K562 (cell line): ENCODE data around the gene ARHGEF4. TPM values are rescaled to one million over a fixed set of nuclear protein-coding genes. Genes with fewer than 3 reads are reported as not detected.

Source experiments
- ATAC-seq: fragments of 200-7000 bp; cut with Tn5 transposase; 3 replicates; pipeline ENCODE4 v1.9.1; 2020; ENCODE audit warnings: moderate library complexity
- BruUV-seq: library from RNA; stranded (reverse); fragments of 400-500 nt; replicated peaks from 2 replicates; lab custom pipeline; 2021; lab: Mats Ljungman, UMichigan
- CTCF ChIA-PET: fragments of 300-600 bp; formaldehyde crosslinking; extraction: SDS; loops from one replicate; lab custom pipeline; 2021; ENCODE audit warnings: low intra/inter-chr PET ratio; lab: Yijun Ruan, JAX
- POLR2A ChIA-PET: fragments of 300-600, 350-650 bp; sonication (Branson Sonifier 250); formaldehyde crosslinking; extraction: SDS; loops from one replicate; lab custom pipeline; 2021; ENCODE audit warnings: antibody characterized with exemption, inconsistent platforms; lab: Yijun Ruan, JAX
- DNase-seq, 4 experiments: peaks; one replicate each; pipeline versions ENCODE4 v3.0.0 to v3.0.0-alpha.2; 2011 to 2018; ENCODE audit warnings: low spot score in 3 of 4, mixed read lengths in 3 of 4; ENCODE audit errors: extremely low read depth in 1 of 4
- FAIRE-seq: peaks from 2 replicates; lab custom pipeline; 2011; peaks lifted over from hg19 to GRCh38; lab: Jason Lieb, UNC
- H2AFZ ChIP-seq: 2 replicates; pipeline ENCODE4 v1.6.0; 2011; ENCODE audit warnings: low read depth, low read length, control low read depth, inconsistent platforms
- H3K27ac ChIP-seq: fragments of 200-600 bp; 3 replicates; pipeline ENCODE4 v1.8.0; 2011; ENCODE audit warnings: low read depth, mild to moderate bottlenecking, control low read depth, inconsistent platforms, low read length, moderate library complexity, mixed read lengths; ENCODE audit errors: extremely low read depth
- H3K27me3 ChIP-seq, 2 experiments: fragments of 300-600 bp in 1 of 2; 2 replicates in 1 of 2; 3 replicates in 1 of 2; pipeline versions ENCODE4 v1.6.0 to v1.8.0; 2011; ENCODE audit warnings: inconsistent platforms in 2 of 2, low read length in 2 of 2, mild to moderate bottlenecking in 1 of 2, mixed read lengths in 1 of 2, moderate library complexity in 1 of 2; ENCODE audit not compliant: control insufficient read depth in 2 of 2, insufficient read depth in 2 of 2
- H3K36me3 ChIP-seq: fragments of 300-600 bp; 3 replicates; pipeline ENCODE4 v1.8.0; 2011; ENCODE audit warnings: mild to moderate bottlenecking, low read length, inconsistent platforms; ENCODE audit not compliant: control insufficient read depth, insufficient read depth
- H3K4me1 ChIP-seq, 2 experiments: fragments of 200-600 bp in 1 of 2; replicated peaks in 1 of 2; 2 replicates in 1 of 2; 3 replicates in 1 of 2; pipeline versions ENCODE4 v1.5.1 to v1.8.0; 2011; ENCODE audit warnings: inconsistent platforms in 2 of 2, low read length in 2 of 2, mild to moderate bottlenecking in 1 of 2, mixed read lengths in 1 of 2, moderate library complexity in 1 of 2; ENCODE audit not compliant: control insufficient read depth in 2 of 2, insufficient read depth in 2 of 2
- H3K4me2 ChIP-seq: 2 replicates; pipeline ENCODE4 v1.6.1; 2011; ENCODE audit warnings: low read length, control low read depth, inconsistent platforms, mixed read lengths; ENCODE audit not compliant: insufficient read depth
- H3K4me3 ChIP-seq: fragments of 200-600 bp; sonication (generic), shearing (Covaris generic); 2 replicates; pipeline ENCODE4 v1.5.1; 2016; ENCODE audit warnings: control low read depth, inconsistent platforms
- H3K79me2 ChIP-seq: fragments of 200-600 bp; 3 replicates; pipeline ENCODE4 v1.8.0; 2011; ENCODE audit warnings: low read length, inconsistent platforms; ENCODE audit not compliant: control insufficient read depth, insufficient read depth
- H3K9ac ChIP-seq, 2 experiments: 2 replicates each; pipeline versions ENCODE4 v1.6.0 to v1.6.1; 2011; ENCODE audit warnings: low read depth in 2 of 2, low read length in 2 of 2, control low read depth in 1 of 2, inconsistent platforms in 1 of 2, mild to moderate bottlenecking in 1 of 2, mixed read lengths in 1 of 2; ENCODE audit not compliant: insufficient read depth in 1 of 2
- H3K9me1 ChIP-seq: one replicate; pipeline ENCODE4 v1.6.0; 2011; ENCODE audit warnings: inconsistent platforms, mild to moderate bottlenecking, low read length, moderate library complexity; ENCODE audit not compliant: control insufficient read depth, insufficient read depth
- H3K9me3 ChIP-seq: replicated peaks from 2 replicates; pipeline ENCODE4 v1.5.1; 2011; ENCODE audit warnings: low read depth, low read length, inconsistent platforms; ENCODE audit not compliant: control insufficient read depth, insufficient read depth
- H4K20me1 ChIP-seq: replicated peaks from 2 replicates; pipeline ENCODE4 v1.6.1; 2011; ENCODE audit warnings: low read length, inconsistent platforms, mixed read lengths; ENCODE audit not compliant: control insufficient read depth, insufficient read depth
- ARHGAP35 ChIP-seq: fragments of 450-650 bp; IDR thresholded peaks from 2 replicates; pipeline ENCODE4 v1.6.1; 2018; ENCODE audit not compliant: partially characterized antibody
- HCFC1 ChIP-seq: IDR thresholded peaks from 2 replicates; pipeline ENCODE4 v1.6.1; 2012; ENCODE audit warnings: low read depth, low read length, improper control_type of control experiment
- ZBTB7A ChIP-seq: IDR thresholded peaks from 2 replicates; pipeline ENCODE4 v1.6.1; 2011; ENCODE audit warnings: low read depth, mild to moderate bottlenecking, low read length, moderate library complexity, borderline replicate concordance; ENCODE audit not compliant: control insufficient read depth
- WGBS: fragments of 100-300 bp; shearing (Covaris generic); methylation state at CpG from one replicate; pipeline ENCODE4 v1.1.6; 2016; ENCODE audit warnings: low coverage, mixed read lengths; ENCODE audit not compliant: insufficient coverage; ENCODE audit errors: missing lambda C conversion rate; 5-methylcytosine and 5-hydroxymethylcytosine counted together
- in situ Hi-C: fragments of 300-500 bp; cut with MboI; formaldehyde crosslinking; loops from 4 replicates; pipeline ENCODE4 v1.15.0; 2018; ENCODE audit warnings: inconsistent platforms, mixed read lengths
- intact Hi-C: fragments of 100-400 bp; cut with micrococcal nuclease; formaldehyde crosslinking; loops from 2 replicates; pipeline ENCODE4 v1.14.2; 2022
- polyA plus RNA-seq, 8 experiments: library from polyadenylated mRNA; depleted of rRNA in 4 of 8; stranded (reverse) in 5 of 8; unstranded in 3 of 8; fragments of >200 nt; fragmentation: Nextera tagmentation in 2 of 8; fragmentation: Illumina TruSeq in 1 of 8; extraction: Ambion mirVana in 2 of 8; extraction: Trizol in 1 of 8; gene quantifications; 2 replicates each; pipeline versions ENCODE4 v1.2.1 to v1.2.3, GENCODE V29; 2011 to 2014; ENCODE audit warnings: inconsistent platforms in 1 of 8, missing spikeins in 1 of 8
- total RNA-seq, 7 experiments: library from RNA; depleted of rRNA in 6 of 7; stranded (reverse); fragments of >200 nt in 6 of 7; fragmentation: Illumina TruSeq in 2 of 7; extraction: Trizol in 2 of 7; gene quantifications; 2 replicates each; pipeline versions ENCODE4 v1.2.1 to v1.2.3, GENCODE V29; 2011 to 2021; ENCODE audit warnings: low replicate concordance in 1 of 7
- TF ChIP-seq, protein P1 (sequence below): fragments of 450-650 bp; IDR thresholded peaks from 2 replicates; pipeline ENCODE4 v1.6.1; 2016; ENCODE audit warnings: mild to moderate bottlenecking
- TF ChIP-seq, protein P2 (sequence below): sonication (generic); formaldehyde crosslinking; IDR thresholded peaks from 2 replicates; pipeline ENCODE4 v1.8.0; 2023; ENCODE audit warnings: mild to moderate bottlenecking, missing genetic modification reagents
- TF ChIP-seq, protein P3 (sequence below), 2 experiments: fragments of 250-450 bp in 1 of 2; fragments of 450-650 bp in 1 of 2; sonication (Bioruptor Pico) in 1 of 2; IDR thresholded peaks; 2 replicates each; pipeline versions ENCODE4 v1.6.1 to v1.8.0; 2016 to 2021; ENCODE audit warnings: mild to moderate bottlenecking in 2 of 2, moderate library complexity in 2 of 2, missing compliant biosample characterization in 1 of 2, missing genetic modification characterization in 1 of 2
- TF ChIP-seq, protein P4 (sequence below): IDR thresholded peaks from 3 replicates; pipeline ENCODE4 v1.6.1; 2011; ENCODE audit warnings: borderline replicate concordance, mild to moderate bottlenecking; ENCODE audit not compliant: insufficient read length, insufficient read depth

The ARHGEF4 gene
- total and polyA plus RNA-seq, 9 of the 15 experiments (the other 6 are each of a cell fraction or from before 2014, with no cell fraction given) = not detected

DNA sequence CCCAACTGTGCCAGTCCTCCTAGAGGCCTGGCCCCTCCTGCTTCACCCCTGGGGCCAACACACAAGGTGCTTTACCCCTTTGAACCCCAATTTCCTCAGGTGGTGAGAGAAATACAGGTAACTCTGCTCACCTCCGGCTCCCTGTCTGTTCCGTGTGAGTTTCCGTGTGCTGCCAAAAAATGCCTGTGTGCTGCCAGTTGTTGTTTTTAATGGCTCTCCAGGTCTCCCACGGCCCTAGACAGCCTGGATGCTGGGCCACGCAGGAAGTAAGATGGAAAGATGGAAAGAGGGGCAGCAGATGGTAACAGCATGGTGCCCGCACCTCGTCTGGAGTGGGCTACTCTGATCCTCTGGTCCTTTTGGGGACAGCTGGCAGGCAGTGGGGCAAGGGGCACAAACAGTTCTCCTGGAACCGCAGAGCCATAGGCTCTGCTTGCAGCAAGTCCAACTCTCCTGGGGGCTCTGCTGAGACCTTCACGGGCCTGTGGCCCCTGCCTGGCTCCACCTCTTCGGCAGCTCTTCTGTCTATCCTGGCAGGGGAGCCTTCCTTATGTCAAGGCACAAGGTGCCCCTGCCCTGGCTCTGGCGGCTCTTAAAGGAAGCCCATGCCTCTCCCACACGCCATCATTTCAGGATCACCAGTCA, 4.3 kb upstream of the ARHGEF4 start:
- Histone ChIP-seq H3K9me1 (peaks cover 2% of the 10 kb centered on the region), H4K20me1 (peaks cover 9% of the 10 kb centered on the region; the same call in 1 of the 2 replicates), H3K4me1 (peaks cover 0 to 12% of the 10 kb centered on the region in 2 experiments; a peak in 2 of 5 replicates), H3K27me3 (peaks cover 17 to 68% of the 10 kb centered on the region in 2 experiments; a peak in 4 of 5 replicates), H3K9me3 (no peaks in the 10 kb centered on the region), H3K4me2 (no peak overlapping the region), H3K4me3 (no peak overlapping the region), H3K9ac (no peak overlapping the region), H2AFZ (no peak overlapping the region), H3K27ac (no peak overlapping the region)
- DNase-seq (no peak), FAIRE-seq (no peak), ATAC-seq (no peak)
- intact Hi-C loops = no loop called here
- in situ Hi-C loops = no loop called here
- CTCF ChIA-PET = no interaction called here
- TF ChIP-seq, protein P1, sequence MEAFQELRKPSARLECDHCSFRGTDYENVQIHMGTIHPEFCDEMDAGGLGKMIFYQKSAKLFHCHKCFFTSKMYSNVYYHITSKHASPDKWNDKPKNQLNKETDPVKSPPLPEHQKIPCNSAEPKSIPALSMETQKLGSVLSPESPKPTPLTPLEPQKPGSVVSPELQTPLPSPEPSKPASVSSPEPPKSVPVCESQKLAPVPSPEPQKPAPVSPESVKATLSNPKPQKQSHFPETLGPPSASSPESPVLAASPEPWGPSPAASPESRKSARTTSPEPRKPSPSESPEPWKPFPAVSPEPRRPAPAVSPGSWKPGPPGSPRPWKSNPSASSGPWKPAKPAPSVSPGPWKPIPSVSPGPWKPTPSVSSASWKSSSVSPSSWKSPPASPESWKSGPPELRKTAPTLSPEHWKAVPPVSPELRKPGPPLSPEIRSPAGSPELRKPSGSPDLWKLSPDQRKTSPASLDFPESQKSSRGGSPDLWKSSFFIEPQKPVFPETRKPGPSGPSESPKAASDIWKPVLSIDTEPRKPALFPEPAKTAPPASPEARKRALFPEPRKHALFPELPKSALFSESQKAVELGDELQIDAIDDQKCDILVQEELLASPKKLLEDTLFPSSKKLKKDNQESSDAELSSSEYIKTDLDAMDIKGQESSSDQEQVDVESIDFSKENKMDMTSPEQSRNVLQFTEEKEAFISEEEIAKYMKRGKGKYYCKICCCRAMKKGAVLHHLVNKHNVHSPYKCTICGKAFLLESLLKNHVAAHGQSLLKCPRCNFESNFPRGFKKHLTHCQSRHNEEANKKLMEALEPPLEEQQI = no peak
- TF ChIP-seq, protein P2, sequence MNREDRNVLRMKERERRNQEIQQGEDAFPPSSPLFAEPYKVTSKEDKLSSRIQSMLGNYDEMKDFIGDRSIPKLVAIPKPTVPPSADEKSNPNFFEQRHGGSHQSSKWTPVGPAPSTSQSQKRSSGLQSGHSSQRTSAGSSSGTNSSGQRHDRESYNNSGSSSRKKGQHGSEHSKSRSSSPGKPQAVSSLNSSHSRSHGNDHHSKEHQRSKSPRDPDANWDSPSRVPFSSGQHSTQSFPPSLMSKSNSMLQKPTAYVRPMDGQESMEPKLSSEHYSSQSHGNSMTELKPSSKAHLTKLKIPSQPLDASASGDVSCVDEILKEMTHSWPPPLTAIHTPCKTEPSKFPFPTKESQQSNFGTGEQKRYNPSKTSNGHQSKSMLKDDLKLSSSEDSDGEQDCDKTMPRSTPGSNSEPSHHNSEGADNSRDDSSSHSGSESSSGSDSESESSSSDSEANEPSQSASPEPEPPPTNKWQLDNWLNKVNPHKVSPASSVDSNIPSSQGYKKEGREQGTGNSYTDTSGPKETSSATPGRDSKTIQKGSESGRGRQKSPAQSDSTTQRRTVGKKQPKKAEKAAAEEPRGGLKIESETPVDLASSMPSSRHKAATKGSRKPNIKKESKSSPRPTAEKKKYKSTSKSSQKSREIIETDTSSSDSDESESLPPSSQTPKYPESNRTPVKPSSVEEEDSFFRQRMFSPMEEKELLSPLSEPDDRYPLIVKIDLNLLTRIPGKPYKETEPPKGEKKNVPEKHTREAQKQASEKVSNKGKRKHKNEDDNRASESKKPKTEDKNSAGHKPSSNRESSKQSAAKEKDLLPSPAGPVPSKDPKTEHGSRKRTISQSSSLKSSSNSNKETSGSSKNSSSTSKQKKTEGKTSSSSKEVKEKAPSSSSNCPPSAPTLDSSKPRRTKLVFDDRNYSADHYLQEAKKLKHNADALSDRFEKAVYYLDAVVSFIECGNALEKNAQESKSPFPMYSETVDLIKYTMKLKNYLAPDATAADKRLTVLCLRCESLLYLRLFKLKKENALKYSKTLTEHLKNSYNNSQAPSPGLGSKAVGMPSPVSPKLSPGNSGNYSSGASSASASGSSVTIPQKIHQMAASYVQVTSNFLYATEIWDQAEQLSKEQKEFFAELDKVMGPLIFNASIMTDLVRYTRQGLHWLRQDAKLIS (CRISPR knock-in tag) = no peak
- no peak for TF ChIP-seq ZBTB7A
- no peak for TF ChIP-seq HCFC1
- TF ChIP-seq, protein P3, sequence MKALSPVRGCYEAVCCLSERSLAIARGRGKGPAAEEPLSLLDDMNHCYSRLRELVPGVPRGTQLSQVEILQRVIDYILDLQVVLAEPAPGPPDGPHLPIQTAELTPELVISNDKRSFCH (CRISPR knock-in tag; IDR thresholded peaks at IDR 0.05) = no peak
- TF ChIP-seq, protein P3 (tag; IDR thresholded peaks at IDR 0.05) = no peak
- no peak for TF ChIP-seq ARHGAP35
- TF ChIP-seq, protein P4, sequence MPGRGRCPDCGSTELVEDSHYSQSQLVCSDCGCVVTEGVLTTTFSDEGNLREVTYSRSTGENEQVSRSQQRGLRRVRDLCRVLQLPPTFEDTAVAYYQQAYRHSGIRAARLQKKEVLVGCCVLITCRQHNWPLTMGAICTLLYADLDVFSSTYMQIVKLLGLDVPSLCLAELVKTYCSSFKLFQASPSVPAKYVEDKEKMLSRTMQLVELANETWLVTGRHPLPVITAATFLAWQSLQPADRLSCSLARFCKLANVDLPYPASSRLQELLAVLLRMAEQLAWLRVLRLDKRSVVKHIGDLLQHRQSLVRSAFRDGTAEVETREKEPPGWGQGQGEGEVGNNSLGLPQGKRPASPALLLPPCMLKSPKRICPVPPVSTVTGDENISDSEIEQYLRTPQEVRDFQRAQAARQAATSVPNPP = no peak
- TF ChIP-seq, all 486 proteins: peak for 0
- no peaks in the 10 kb centered on the region for H3K79me2 ChIP-seq
- under 1% methylated on average over 12 of the region's 12 CpGs for WGBS
- no peaks in the 10 kb centered on the region for H3K36me3 ChIP-seq
- POLR2A ChIA-PET = no interaction called here
- BruUV-seq = no TSS peak
